K562 (cell line): ENCODE results near the gene ZBTB18. TPM values are rescaled to one million over a fixed set of nuclear protein-coding genes. Genes with fewer than 3 reads are reported as not detected.

Source experiments
- ATAC-seq: fragments of 200-7000 bp; cut with Tn5 transposase; 3 replicates; pipeline ENCODE4 v1.9.1; 2020; ENCODE audit warnings: moderate library complexity
- BruUV-seq: library from RNA; stranded (reverse); fragments of 400-500 nt; replicated peaks from 2 replicates; lab custom pipeline; 2021; lab: Mats Ljungman, UMichigan
- CTCF ChIA-PET: fragments of 300-600 bp; formaldehyde crosslinking; extraction: SDS; loops from one replicate; lab custom pipeline; 2021; ENCODE audit warnings: low intra/inter-chr PET ratio; lab: Yijun Ruan, JAX
- POLR2A ChIA-PET: fragments of 300-600, 350-650 bp; sonication (Branson Sonifier 250); formaldehyde crosslinking; extraction: SDS; loops from one replicate; lab custom pipeline; 2021; ENCODE audit warnings: antibody characterized with exemption, inconsistent platforms; lab: Yijun Ruan, JAX
- DNase-seq, 4 experiments: peaks; one replicate each; pipeline versions ENCODE4 v3.0.0 to v3.0.0-alpha.2; 2011 to 2018; ENCODE audit warnings: low spot score in 3 of 4, mixed read lengths in 3 of 4; ENCODE audit errors: extremely low read depth in 1 of 4
- FAIRE-seq: peaks from 2 replicates; lab custom pipeline; 2011; peaks lifted over from hg19 to GRCh38; lab: Jason Lieb, UNC
- H2AFZ ChIP-seq: 2 replicates; pipeline ENCODE4 v1.6.0; 2011; ENCODE audit warnings: low read depth, low read length, control low read depth, inconsistent platforms
- H3K27ac ChIP-seq: fragments of 200-600 bp; 3 replicates; pipeline ENCODE4 v1.8.0; 2011; ENCODE audit warnings: low read depth, mild to moderate bottlenecking, control low read depth, inconsistent platforms, low read length, moderate library complexity, mixed read lengths; ENCODE audit errors: extremely low read depth
- H3K27me3 ChIP-seq, 2 experiments: fragments of 300-600 bp in 1 of 2; 2 replicates in 1 of 2; 3 replicates in 1 of 2; pipeline versions ENCODE4 v1.6.0 to v1.8.0; 2011; ENCODE audit warnings: inconsistent platforms in 2 of 2, low read length in 2 of 2, mild to moderate bottlenecking in 1 of 2, mixed read lengths in 1 of 2, moderate library complexity in 1 of 2; ENCODE audit not compliant: control insufficient read depth in 2 of 2, insufficient read depth in 2 of 2
- H3K36me3 ChIP-seq: fragments of 300-600 bp; 3 replicates; pipeline ENCODE4 v1.8.0; 2011; ENCODE audit warnings: mild to moderate bottlenecking, low read length, inconsistent platforms; ENCODE audit not compliant: control insufficient read depth, insufficient read depth
- H3K4me1 ChIP-seq, 2 experiments: fragments of 200-600 bp in 1 of 2; replicated peaks in 1 of 2; 2 replicates in 1 of 2; 3 replicates in 1 of 2; pipeline versions ENCODE4 v1.5.1 to v1.8.0; 2011; ENCODE audit warnings: inconsistent platforms in 2 of 2, low read length in 2 of 2, mild to moderate bottlenecking in 1 of 2, mixed read lengths in 1 of 2, moderate library complexity in 1 of 2; ENCODE audit not compliant: control insufficient read depth in 2 of 2, insufficient read depth in 2 of 2
- H3K4me2 ChIP-seq: 2 replicates; pipeline ENCODE4 v1.6.1; 2011; ENCODE audit warnings: low read length, control low read depth, inconsistent platforms, mixed read lengths; ENCODE audit not compliant: insufficient read depth
- H3K4me3 ChIP-seq: fragments of 200-600 bp; sonication (generic), shearing (Covaris generic); 2 replicates; pipeline ENCODE4 v1.5.1; 2016; ENCODE audit warnings: control low read depth, inconsistent platforms
- H3K79me2 ChIP-seq: fragments of 200-600 bp; 3 replicates; pipeline ENCODE4 v1.8.0; 2011; ENCODE audit warnings: low read length, inconsistent platforms; ENCODE audit not compliant: control insufficient read depth, insufficient read depth
- H3K9ac ChIP-seq, 2 experiments: 2 replicates each; pipeline versions ENCODE4 v1.6.0 to v1.6.1; 2011; ENCODE audit warnings: low read depth in 2 of 2, low read length in 2 of 2, control low read depth in 1 of 2, inconsistent platforms in 1 of 2, mild to moderate bottlenecking in 1 of 2, mixed read lengths in 1 of 2; ENCODE audit not compliant: insufficient read depth in 1 of 2
- H3K9me1 ChIP-seq: one replicate; pipeline ENCODE4 v1.6.0; 2011; ENCODE audit warnings: inconsistent platforms, mild to moderate bottlenecking, low read length, moderate library complexity; ENCODE audit not compliant: control insufficient read depth, insufficient read depth
- H3K9me3 ChIP-seq: replicated peaks from 2 replicates; pipeline ENCODE4 v1.5.1; 2011; ENCODE audit warnings: low read depth, low read length, inconsistent platforms; ENCODE audit not compliant: control insufficient read depth, insufficient read depth
- H4K20me1 ChIP-seq: replicated peaks from 2 replicates; pipeline ENCODE4 v1.6.1; 2011; ENCODE audit warnings: low read length, inconsistent platforms, mixed read lengths; ENCODE audit not compliant: control insufficient read depth, insufficient read depth
- AFF4 ChIP-seq: sonication (generic); formaldehyde crosslinking; IDR thresholded peaks from 2 replicates; pipeline ENCODE4 v1.8.0; 2023; ENCODE audit warnings: mild to moderate bottlenecking, missing genetic modification reagents
- DNMT1 ChIP-seq: fragments of 450-650 bp; IDR thresholded peaks from 2 replicates; pipeline ENCODE4 v1.6.1; 2016; ENCODE audit warnings: antibody characterized with exemption, mild to moderate bottlenecking
- HINFP ChIP-seq: fragments of 450-650 bp; conservative IDR thresholded peaks from 2 replicates; pipeline ENCODE4 v1.6.1; 2016; ENCODE audit warnings: missing genetic modification characterization, low read depth, mild to moderate bottlenecking, control low read depth, missing compliant biosample characterization
- RBM25 ChIP-seq: fragments of 200-400 bp; formaldehyde crosslinking; IDR thresholded peaks from 2 replicates; pipeline ENCODE4 v1.6.1; 2018; ENCODE audit warnings: low read length, low read depth, moderate library complexity; ENCODE audit not compliant: severe bottlenecking
- STAT5B ChIP-seq: fragments of 250-450 bp; sonication (Bioruptor Pico); IDR thresholded peaks from 2 replicates; pipeline ENCODE4 v1.8.0; 2021; ENCODE audit warnings: mild to moderate bottlenecking, inconsistent platforms
- ZBTB8A ChIP-seq: fragments of 450-650 bp; IDR thresholded peaks from 2 replicates; pipeline ENCODE4 v1.6.1; 2018; ENCODE audit warnings: mild to moderate bottlenecking, moderate library complexity; ENCODE audit not compliant: partially characterized antibody
- ZFP36 ChIP-seq: fragments of 150-350 bp; IDR thresholded peaks from 2 replicates; pipeline ENCODE4 v1.6.1; 2018; ENCODE audit warnings: low read length, low read depth; ENCODE audit not compliant: partially characterized antibody
- WGBS: fragments of 100-300 bp; shearing (Covaris generic); methylation state at CpG from one replicate; pipeline ENCODE4 v1.1.6; 2016; ENCODE audit warnings: low coverage, mixed read lengths; ENCODE audit not compliant: insufficient coverage; ENCODE audit errors: missing lambda C conversion rate; 5-methylcytosine and 5-hydroxymethylcytosine counted together
- in situ Hi-C: fragments of 300-500 bp; cut with MboI; formaldehyde crosslinking; loops from 4 replicates; pipeline ENCODE4 v1.15.0; 2018; ENCODE audit warnings: inconsistent platforms, mixed read lengths
- intact Hi-C: fragments of 100-400 bp; cut with micrococcal nuclease; formaldehyde crosslinking; loops from 2 replicates; pipeline ENCODE4 v1.14.2; 2022
- polyA plus RNA-seq, 8 experiments: library from polyadenylated mRNA; depleted of rRNA in 4 of 8; stranded (reverse) in 5 of 8; unstranded in 3 of 8; fragments of >200 nt; fragmentation: Nextera tagmentation in 2 of 8; fragmentation: Illumina TruSeq in 1 of 8; extraction: Ambion mirVana in 2 of 8; extraction: Trizol in 1 of 8; gene quantifications; 2 replicates each; pipeline versions ENCODE4 v1.2.1 to v1.2.3, GENCODE V29; 2011 to 2014; ENCODE audit warnings: inconsistent platforms in 1 of 8, missing spikeins in 1 of 8
- total RNA-seq, 7 experiments: library from RNA; depleted of rRNA in 6 of 7; stranded (reverse); fragments of >200 nt in 6 of 7; fragmentation: Illumina TruSeq in 2 of 7; extraction: Trizol in 2 of 7; gene quantifications; 2 replicates each; pipeline versions ENCODE4 v1.2.1 to v1.2.3, GENCODE V29; 2011 to 2021; ENCODE audit warnings: low replicate concordance in 1 of 7

Gene ZBTB18
- total and polyA plus RNA-seq, 9 of the 15 experiments (the other 6 are each of a cell fraction or from before 2014, with no cell fraction given), result 0.13 to 2.6 (median 1.6) TPM

GRCh38 chr1:244076740-244077139, 25.7 kb downstream of the ZBTB18 start:
- under 1% methylated on average over 8 of the region's 8 CpGs for WGBS
- Histone ChIP-seq H3K27ac (no peak overlapping the region), H3K4me1 (no peaks in the 10 kb centered on the region), H3K27me3 (peaks cover 57 to 80% of the 10 kb centered on the region in 2 experiments), H2AFZ (no peak overlapping the region), H3K9me3 (no peaks in the 10 kb centered on the region), H3K4me3 (no peak overlapping the region), H3K79me2 (no peaks in the 10 kb centered on the region), H3K36me3 (no peaks in the 10 kb centered on the region), H4K20me1 (peaks cover 8% of the 10 kb centered on the region), H3K9me1 (no peaks in the 10 kb centered on the region), H3K9ac (no peak overlapping the region), H3K4me2 (no peak overlapping the region)
- intact Hi-C loops (no loop called here), in situ Hi-C loops (no loop called here)
- no peak for FAIRE-seq
- TF ChIP-seq ZFP36 (peak; percentile 73), AFF4 (CRISPR knock-in tag) (no peak), RBM25 (peak; percentile 74), ZBTB8A (no peak), DNMT1 (no peak), HINFP (tag) (no peak), STAT5B (CRISPR knock-in tag) (no peak)
- no peak for ATAC-seq
- CTCF ChIA-PET, result no interaction called here
- DNase-seq, result no peak
- no TSS peak for BruUV-seq
- POLR2A ChIA-PET, result interaction anchor here (1.2 to 1.9 kb wide), 3 partner anchors 11 to 19 kb away, joined by 3 to 6 read pairs (median 6); no protein-coding TSS in a partner anchor
